K562 (cell line): ENCODE measurements around the gene FSTL4.

ENCODE experiments used
- CBX5 ChIP-seq: IDR thresholded peaks from 2 replicates; pipeline ENCODE4 v1.6.1; 2014; ENCODE audit warnings: low read depth, borderline replicate concordance
- CTCF ChIP-seq, 3 experiments: IDR thresholded peaks in 2 of 3; conservative IDR thresholded peaks in 1 of 3; 2 replicates each; pipeline ENCODE4 v1.5.1; 2011 to 2012; ENCODE audit warnings: low read length in 3 of 3, mild to moderate bottlenecking in 3 of 3, control low read depth in 2 of 3, improper control_type of control experiment in 1 of 3, inconsistent platforms in 1 of 3, low read depth in 1 of 3, mixed read lengths in 1 of 3, moderate library complexity in 1 of 3; ENCODE audit not compliant: insufficient read depth in 2 of 3
- KDM1A ChIP-seq, 2 experiments: fragments of 450-650 bp; IDR thresholded peaks; 2 replicates each; pipeline ENCODE4 v1.6.1; 2016; ENCODE audit warnings: mild to moderate bottlenecking in 2 of 2
- KLF10 ChIP-seq: fragments of 250-450 bp; sonication (Bioruptor Pico); IDR thresholded peaks from 2 replicates; pipeline ENCODE4 v1.6.1; 2021; ENCODE audit warnings: matching md5 sums
- MAFF ChIP-seq: IDR thresholded peaks from 2 replicates; pipeline ENCODE4 v1.6.1; 2012; ENCODE audit warnings: low read length, improper control_type of control experiment
- MYC ChIP-seq, 2 experiments: fragments of 250-450 bp in 1 of 2; sonication (Bioruptor Pico) in 1 of 2; IDR thresholded peaks; 2 replicates each; pipeline versions ENCODE4 v1.5.1 to v1.6.1; 2012 to 2021; ENCODE audit warnings: low read depth in 2 of 2, borderline replicate concordance in 1 of 2, improper control_type of control experiment in 1 of 2, low read length in 1 of 2, mild to moderate bottlenecking in 1 of 2, moderate library complexity in 1 of 2
- NRF1 ChIP-seq, 2 experiments: fragments of 450-650 bp; IDR thresholded peaks in 1 of 2; conservative IDR thresholded peaks in 1 of 2; 2 replicates each; pipeline ENCODE4 v1.6.1; 2014; ENCODE audit warnings: mild to moderate bottlenecking in 2 of 2
- POLR2A ChIP-seq: fragments of 450-650 bp; conservative IDR thresholded peaks from 2 replicates; pipeline ENCODE4 v1.6.1; 2016
- ZFP1 ChIP-seq: fragments of 450-650 bp; formaldehyde crosslinking; IDR thresholded peaks from 2 replicates; pipeline ENCODE4 v1.4.0; 2020; ENCODE audit warnings: mild to moderate bottlenecking, mixed read lengths
- ZNF23 ChIP-seq: fragments of 250-450 bp; sonication (Bioruptor Pico); IDR thresholded peaks from 2 replicates; pipeline ENCODE4 v1.4.0; 2020; ENCODE audit warnings: mild to moderate bottlenecking

DNA sequence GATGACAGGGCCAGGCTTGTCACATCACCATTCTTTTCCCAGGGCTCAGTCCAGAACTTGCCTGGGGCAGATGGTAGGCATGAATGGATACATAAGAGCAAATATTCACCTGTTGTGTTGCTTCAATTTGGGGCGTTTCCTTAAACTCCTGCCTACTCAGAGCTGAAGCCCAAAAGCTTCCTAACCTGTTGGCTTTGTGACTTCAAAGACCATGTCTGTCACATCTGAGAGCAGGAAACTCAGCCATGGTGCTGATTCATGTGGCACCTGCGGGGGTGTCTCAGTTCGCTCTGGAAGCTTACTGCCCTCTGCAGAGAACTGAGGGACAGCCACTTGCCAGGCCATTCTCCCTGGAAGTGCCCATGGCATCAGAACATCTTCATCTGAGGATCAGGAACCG, 313.9 kb downstream of the FSTL4 start:
- TF ChIP-seq MAFF (no peak), CBX5 (no peak), CTCF (IDR thresholded peaks at IDR 0.05 in 2 of 3, conservative IDR thresholded peaks at IDR 0.05 in 1 of 3; ENCODE audit: insufficient read depth in 2 of 3, low read depth in 1 of 3, low read length in 3 of 3) (no peak), POLR2A (no peak), ZNF23 (CRISPR knock-in tag) (no peak), KLF10 (CRISPR knock-in tag) (no peak), MYC (IDR thresholded peaks at IDR 0.05; ENCODE audit: low read depth, low read length) (no peak), MYC (CRISPR knock-in tag; IDR thresholded peaks at IDR 0.05; ENCODE audit: borderline replicate concordance, low read depth) (no peak), KDM1A (IDR thresholded peaks at IDR 0.05) (no peak), NRF1 (conservative IDR thresholded peaks at IDR 0.05 in 1 of 2, IDR thresholded peaks at IDR 0.05 in 1 of 2) (no peak), ZFP1 (CRISPR knock-in tag) (no peak)
